Activated T-cell treated with anti-CD3 and anti-CD28 coated beads, Interleukin-2, amount 50 U/mL, for 48 hours (primary cell): ENCODE results near the gene LRMDA.

Experiments
- DNase-seq, 2 experiments: peaks; one replicate each; pipeline ENCODE4 v3.0.0-alpha.2; 2020

LRMDA gene

GRCh38 chr10:75402486-75403143, 28.8 kb upstream of the LRMDA start:
- peak in 1 of 2 experiments; percentile 34 for DNase-seq

GRCh38 chr10:75403144-75403938, 28.1 kb upstream of the LRMDA start:
- peak in 1 of 2 experiments; percentile 23 for DNase-seq

GRCh38 chr10:75403939-75404814, 27.2 kb upstream of the LRMDA start:
- peak in 1 of 2 experiments; percentile 28 for DNase-seq

- DNase-seq: no peak
These were observed 26.4 kb upstream of the LRMDA start for GRCh38 chr10:75404815-75405597.

- DNase-seq: no peak
These were observed 25.6 kb upstream of the LRMDA start for GRCh38 chr10:75405598-75406461.

- DNase-seq: no peak
These were observed 24.8 kb upstream of the LRMDA start for GRCh38 chr10:75406462-75407223.

GRCh38 chr10:75407224-75407712, 24.2 kb upstream of the LRMDA start:
- no peak for DNase-seq

- no peak for DNase-seq
These were observed 23.5 kb upstream of the LRMDA start for GRCh38 chr10:75407713-75408508.

- no peak for DNase-seq
These were observed 22.9 kb upstream of the LRMDA start for GRCh38 chr10:75408509-75408875.

GRCh38 chr10:75408911-75409885, 22.2 kb upstream of the LRMDA start:
- DNase-seq: peak in 1 of 2 experiments; percentile 55

GRCh38 chr10:75410132-75411005, 21.1 kb upstream of the LRMDA start:
- no peak for DNase-seq

GRCh38 chr10:75414527-75414926, 16.9 kb upstream of the LRMDA start:
- no peak for DNase-seq

- no peak for DNase-seq
These were observed 13.9 kb upstream of the LRMDA start for GRCh38 chr10:75417522-75417927.

GRCh38 chr10:75418293-75418692, 13.1 kb upstream of the LRMDA start:
- DNase-seq: no peak

- no peak for DNase-seq
These were observed 12.7 kb upstream of the LRMDA start for GRCh38 chr10:75418712-75419111.

- no peak for DNase-seq
These were observed 8.5 kb upstream of the LRMDA start for GRCh38 chr10:75422913-75423312.

- DNase-seq: no peak
These were observed 6.9 kb upstream of the LRMDA start for GRCh38 chr10:75424571-75424970.
